H1 (cell line): ENCODE results near the gene HOXA6. TPM values are rescaled to one million over a fixed set of nuclear protein-coding genes. Genes with fewer than 3 reads are reported as not detected.

Source experiments
- HDAC6 ChIP-seq: IDR thresholded peaks from one replicate; pipeline ENCODE4 v1.7.1; 2012; ENCODE audit warnings: low read depth, mild to moderate bottlenecking, inconsistent platforms, low read length, moderate library complexity
- MAFK ChIP-seq: IDR thresholded peaks from 2 replicates; pipeline ENCODE4 v1.6.1; 2012; ENCODE audit warnings: low read depth, mild to moderate bottlenecking, improper control_type of control experiment, low read length
- SUZ12 ChIP-seq: fragments of 200-600 bp; sonication (generic); IDR thresholded peaks from 2 replicates; pipeline ENCODE4 v1.6.1; 2012; ENCODE audit warnings: mild to moderate bottlenecking, inconsistent platforms, low read length, moderate library complexity, mixed read lengths
- YY1 ChIP-seq: IDR thresholded peaks from 2 replicates; pipeline ENCODE4 v1.6.1; 2011; ENCODE audit warnings: low read depth, mild to moderate bottlenecking, low read length
- polyA plus RNA-seq, 7 experiments: library from polyadenylated mRNA; depleted of rRNA in 3 of 7; stranded (reverse) in 5 of 7; unstranded in 2 of 7; fragments of >200 nt in 5 of 7; fragments of 200-250 nt in 2 of 7; gene quantifications; 1 replicate in 5 of 7; 2 replicates in 1 of 7; 4 replicates in 1 of 7; pipeline versions ENCODE4 v1.2.1 to v1.2.3, GENCODE V29; 2011 to 2013; ENCODE audit warnings: missing spikeins in 2 of 7, mixed read lengths in 2 of 7
- total RNA-seq: library from RNA; stranded (reverse); fragmentation: NEBNext Ultra II Directional; extraction: Animal tissue kit (Norgen Biotek cat#: 25700); gene quantifications from 2 replicates; pipeline ENCODE4 v1.2.1, GENCODE V29; 2021
- TF ChIP-seq, protein P1 (sequence below): IDR thresholded peaks from 2 replicates; pipeline ENCODE4 v1.6.1; 2012; ENCODE audit warnings: low read length, inconsistent platforms

Gene HOXA6
- total and polyA plus RNA-seq, 2 of the 8 experiments (the other 6 are each of a cell fraction or from before 2014, with no cell fraction given): not detected

DNA sequence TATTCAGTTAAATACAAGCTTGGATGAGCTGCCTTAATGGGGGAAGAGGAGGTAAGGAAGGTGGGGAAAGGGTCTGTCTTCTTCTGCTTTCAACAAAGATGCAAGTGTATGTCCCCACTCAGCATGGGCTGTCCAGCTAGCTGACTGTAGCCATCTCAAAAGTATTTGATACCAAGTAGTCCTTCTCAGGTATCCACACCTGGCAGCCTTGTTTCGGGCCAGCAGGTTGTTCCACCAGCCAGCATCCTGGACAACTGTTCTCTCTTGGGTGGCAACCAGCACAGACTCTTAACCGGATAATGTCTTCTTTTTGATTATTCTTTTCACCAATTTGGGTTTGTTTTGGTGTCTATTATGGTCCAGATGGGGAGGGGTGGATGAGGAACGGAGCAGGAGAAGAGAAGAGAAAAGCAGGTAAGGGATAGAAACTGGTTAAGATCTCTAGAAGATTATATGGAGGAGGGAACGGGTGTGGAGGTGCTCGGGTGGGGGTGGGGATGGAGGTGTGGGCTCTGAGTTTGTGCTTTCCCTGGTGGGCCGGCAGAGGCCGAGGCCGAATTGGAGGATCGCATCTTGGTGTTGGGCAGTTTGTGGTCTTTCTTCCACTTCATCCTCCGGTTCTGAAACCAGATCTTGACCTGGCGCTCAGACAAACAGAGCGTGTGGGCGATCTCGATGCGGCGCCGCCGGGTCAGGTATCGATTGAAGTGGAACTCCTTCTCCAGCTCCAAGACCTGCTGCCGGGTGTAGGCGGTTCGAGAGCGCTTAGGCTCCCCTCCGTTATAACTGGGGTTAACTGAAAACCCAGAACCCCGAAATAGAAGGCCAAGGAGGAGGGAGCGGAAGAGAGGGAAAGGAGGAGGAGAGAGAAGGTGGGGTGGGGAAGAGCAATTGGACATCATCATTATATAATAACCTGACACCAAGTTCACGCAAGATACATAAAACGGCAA is 18.5 kb downstream of the HOXA6 start (continued):
- TF ChIP-seq YY1 (no peak), HDAC6 (no peak), MAFK (no peak), SUZ12 (peak; percentile 99)
- TF ChIP-seq, protein P1, sequence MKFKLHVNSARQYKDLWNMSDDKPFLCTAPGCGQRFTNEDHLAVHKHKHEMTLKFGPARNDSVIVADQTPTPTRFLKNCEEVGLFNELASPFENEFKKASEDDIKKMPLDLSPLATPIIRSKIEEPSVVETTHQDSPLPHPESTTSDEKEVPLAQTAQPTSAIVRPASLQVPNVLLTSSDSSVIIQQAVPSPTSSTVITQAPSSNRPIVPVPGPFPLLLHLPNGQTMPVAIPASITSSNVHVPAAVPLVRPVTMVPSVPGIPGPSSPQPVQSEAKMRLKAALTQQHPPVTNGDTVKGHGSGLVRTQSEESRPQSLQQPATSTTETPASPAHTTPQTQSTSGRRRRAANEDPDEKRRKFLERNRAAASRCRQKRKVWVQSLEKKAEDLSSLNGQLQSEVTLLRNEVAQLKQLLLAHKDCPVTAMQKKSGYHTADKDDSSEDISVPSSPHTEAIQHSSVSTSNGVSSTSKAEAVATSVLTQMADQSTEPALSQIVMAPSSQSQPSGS: no peak
